K562 (cell line): Measurements from ENCODE around the gene BBC3.
"Not testable (repeated sequence)": the region's sequence is repeated elsewhere in the genome, so short reads cannot be mapped to it uniquely, and the experiment has no call there.

ENCODE experiments used
- ATF3 ChIP-seq, 2 experiments: fragments of 450-650 bp in 1 of 2; sonication (generic) in 1 of 2; formaldehyde crosslinking in 1 of 2; IDR thresholded peaks in 1 of 2; conservative IDR thresholded peaks in 1 of 2; 2 replicates each; pipeline versions ENCODE4 v1.6.1 to v1.8.1; 2016 to 2023; ENCODE audit warnings: mild to moderate bottlenecking in 2 of 2, moderate library complexity in 2 of 2, inconsistent platforms in 1 of 2, missing genetic modification reagents in 1 of 2
- FOXP4 ChIP-seq: sonication (generic); formaldehyde crosslinking; IDR thresholded peaks from 2 replicates; pipeline ENCODE4 v1.8.0; 2022; ENCODE audit warnings: mild to moderate bottlenecking, missing genetic modification reagents, borderline replicate concordance

GRCh38 chr19:47253016-47253415 is 22.0 kb upstream of the BBC3 start:
- not testable (repeated sequence) for TF ChIP-seq FOXP4; ATF3 (IDR thresholded peaks at IDR 0.05); ATF3 (CRISPR knock-in tag; conservative IDR thresholded peaks at IDR 0.05)
